ENCODE results near the gene MCM3. TPM values are rescaled to one million over a fixed set of nuclear protein-coding genes. Genes with fewer than 3 reads are reported as not detected.
A peak's percentile ranks its signal among the peaks of the same experiment; 100 is the strongest.

The MCM3 gene
- total RNA-seq, 4 donors from 2014 or later = 9.1 to 12.9 (median 9.8) TPM

DNA sequence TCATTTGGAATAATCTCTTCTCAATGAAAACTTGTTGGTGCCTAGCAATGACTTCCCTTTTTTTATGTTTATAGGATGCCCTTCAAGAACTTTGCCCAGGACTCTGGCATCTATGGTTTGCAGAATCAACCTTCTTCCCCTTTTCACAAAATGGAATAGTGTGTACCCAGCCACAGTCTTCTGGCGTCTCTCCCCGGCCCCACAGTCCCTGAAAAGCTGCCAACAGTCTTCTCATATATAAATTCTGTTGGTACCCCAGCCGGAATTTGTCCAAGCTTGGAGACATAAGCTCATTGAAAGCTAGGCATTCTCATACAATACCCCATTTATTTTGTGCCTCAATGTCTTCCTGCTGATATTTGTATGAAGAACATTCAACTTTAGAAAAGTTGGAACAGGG is 26.4 kb upstream of the MCM3 start:
- Histone ChIP-seq H3K4me1 (no peaks in the 10 kb centered on the region), H3K9me3 (no peaks in the 10 kb centered on the region), H3K27ac (no peak overlapping the region), H3K4me3 (no peak overlapping the region), H3K36me3 (no peaks in the 10 kb centered on the region), H3K27me3 (no peaks in the 10 kb centered on the region)
- TF ChIP-seq POLR2A (IDR thresholded peaks at IDR 0.05) (no peak), CTCF (IDR thresholded peaks at IDR 0.05 in 4 of 5, conservative IDR thresholded peaks at IDR 0.05 in 1 of 5) (no peak)
- DNase-seq (peak; percentile 10 to 17), ATAC-seq (no peak)
- intact Hi-C loops (cut with DNase I; ENCODE audit: low total_unique reads) (no loop called here), in situ Hi-C loops (cut with MboI; ENCODE audit: low sequenced_read_pairs in 4 of 4) (no loop called here)

DNA sequence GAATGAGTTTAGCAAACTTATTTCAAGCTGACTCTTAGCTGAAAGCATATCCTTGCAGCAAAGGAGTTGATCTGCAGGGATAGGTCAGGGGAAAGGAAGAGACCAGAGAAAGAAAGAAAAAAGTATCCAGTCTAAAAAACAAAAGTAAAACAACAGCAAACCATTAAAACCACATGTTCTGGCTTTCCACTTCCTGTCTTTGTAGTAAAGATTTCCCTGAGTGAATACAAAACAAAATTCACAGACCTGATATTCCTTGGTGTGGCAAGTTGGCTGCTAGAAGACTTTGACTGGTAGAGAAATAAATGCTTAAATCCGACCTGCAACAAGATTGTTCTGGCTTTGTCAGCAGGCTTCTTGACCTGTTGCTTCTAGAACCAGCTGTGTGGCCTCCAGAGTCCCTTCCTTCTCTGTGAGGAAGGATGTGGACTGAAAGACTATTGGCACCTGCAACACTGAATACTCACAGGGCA is 23.4 kb upstream of the MCM3 start:
- ATAC-seq = no peak
- TF ChIP-seq POLR2A (IDR thresholded peaks at IDR 0.05) = no peak
- no peak for TF ChIP-seq CTCF (IDR thresholded peaks at IDR 0.05 in 4 of 5, conservative IDR thresholded peaks at IDR 0.05 in 1 of 5)
- Histone ChIP-seq H3K9me3 (no peaks in the 10 kb centered on the region), H3K4me3 (no peak overlapping the region), H3K4me1 (peaks cover 0 to 5% of the 10 kb centered on the region in 2 donors), H3K27ac (no peak overlapping the region), H3K36me3 (no peaks in the 10 kb centered on the region), H3K27me3 (no peaks in the 10 kb centered on the region)
- intact Hi-C loops (cut with DNase I; ENCODE audit: low total_unique reads) = no loop called here
- no peak for DNase-seq
- in situ Hi-C loops (cut with MboI; ENCODE audit: low sequenced_read_pairs in 4 of 4) = no loop called here

- no peak for ATAC-seq
- no peak for DNase-seq
- intact Hi-C loops (cut with DNase I; ENCODE audit: low total_unique reads) (no loop called here), in situ Hi-C loops (cut with MboI; ENCODE audit: low sequenced_read_pairs in 4 of 4) (no loop called here)
- no peaks in the 10 kb centered on the region for H3K27me3 ChIP-seq
- peaks cover 0 to 5% of the 10 kb centered on the region in 2 donors for H3K4me1 ChIP-seq
- TF ChIP-seq POLR2A (IDR thresholded peaks at IDR 0.05) (no peak), CTCF (IDR thresholded peaks at IDR 0.05 in 4 of 5, conservative IDR thresholded peaks at IDR 0.05 in 1 of 5) (no peak)
- H3K9me3 ChIP-seq = no peaks in the 10 kb centered on the region
- H3K4me3 ChIP-seq = no peak overlapping the region
- no peak overlapping the region for H3K27ac ChIP-seq
- no peaks in the 10 kb centered on the region for H3K36me3 ChIP-seq
Observed at GRCh38 chr6:52306972-52307870, 22.7 kb upstream of the MCM3 start.

DNA sequence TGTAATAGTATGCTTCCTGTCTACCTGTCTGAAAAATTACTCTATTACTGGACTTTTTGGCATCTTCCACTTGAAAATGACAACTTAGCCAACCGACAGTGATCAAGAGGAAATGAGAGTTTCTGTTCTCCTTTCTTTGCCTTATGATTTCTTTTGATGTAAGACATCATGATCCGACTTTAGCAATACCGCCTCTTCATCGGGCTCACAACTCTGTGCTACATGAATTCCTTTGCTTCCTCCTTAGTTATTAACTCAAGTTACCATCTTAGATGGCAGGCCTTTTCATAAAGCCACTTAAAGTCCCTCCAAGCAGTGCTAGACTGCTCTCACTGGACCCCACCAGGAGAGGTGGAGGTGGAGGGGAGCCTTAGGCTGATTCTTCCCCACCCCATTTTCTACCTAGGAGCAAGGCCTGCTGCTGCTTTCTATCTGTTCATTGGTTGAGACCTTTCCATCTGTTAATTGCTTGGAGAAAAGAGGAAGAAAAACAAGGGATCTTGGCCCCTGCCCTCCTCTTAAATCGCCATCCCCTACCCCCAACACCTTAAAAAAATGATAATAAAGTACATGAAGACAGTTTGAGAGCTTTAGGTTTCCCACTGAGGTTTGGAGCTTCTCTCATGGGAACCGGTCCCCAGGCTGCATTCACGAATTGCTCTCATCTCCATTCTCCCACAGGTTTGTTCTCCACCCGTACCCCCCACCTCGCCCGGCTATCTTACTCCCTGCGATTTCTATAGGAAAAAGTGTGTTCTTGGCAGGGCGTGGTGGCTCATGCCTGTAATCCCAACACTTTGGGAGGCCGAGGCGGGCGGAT is 21.6 kb upstream of the MCM3 start:
- DNase-seq (no peak), ATAC-seq (no peak)
- Histone ChIP-seq H3K4me1 (peaks cover 0 to 5% of the 10 kb centered on the region in 2 donors), H3K4me3 (no peak overlapping the region), H3K27me3 (no peaks in the 10 kb centered on the region), H3K36me3 (no peaks in the 10 kb centered on the region), H3K9me3 (no peaks in the 10 kb centered on the region), H3K27ac (no peak overlapping the region)
- in situ Hi-C loops (cut with MboI; ENCODE audit: low sequenced_read_pairs in 4 of 4) = no loop called here
- intact Hi-C loops (cut with DNase I; ENCODE audit: low total_unique reads) = no loop called here
- TF ChIP-seq POLR2A (IDR thresholded peaks at IDR 0.05) = no peak
- TF ChIP-seq CTCF (IDR thresholded peaks at IDR 0.05 in 4 of 5, conservative IDR thresholded peaks at IDR 0.05 in 1 of 5) = no peak
